ENCODE data around the gene PLEKHG2. TPM values are rescaled to one million over a fixed set of nuclear protein-coding genes. Genes with fewer than 3 reads are reported as not detected.
"Not testable (repeated sequence)": the region's sequence is repeated elsewhere in the genome, so short reads cannot be mapped to it uniquely, and the experiment has no call there.

The PLEKHG2 gene
- total RNA-seq, 2 donors from 2014 or later, result 13.7 to 28.0 TPM

DNA sequence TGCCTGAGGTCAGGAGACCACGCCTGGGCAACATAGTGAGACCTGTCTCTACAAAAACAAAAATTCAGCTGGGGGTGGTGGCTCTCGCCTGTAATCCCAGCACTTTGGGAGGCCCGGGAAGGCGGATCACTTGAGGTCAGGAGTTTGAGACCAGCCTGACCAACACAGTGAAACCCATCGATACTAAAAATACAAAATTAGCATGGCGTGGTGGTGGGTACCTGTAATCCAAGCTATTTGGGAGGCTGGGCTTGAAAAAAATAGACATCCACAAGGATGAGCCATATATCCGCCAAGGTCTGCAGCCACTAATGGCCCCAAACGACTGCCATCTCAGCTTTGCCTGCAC, 20.2 kb downstream of the PLEKHG2 start:
- ATAC-seq, result no peak
- no peak for DNase-seq
- intact Hi-C loops (cut with DNase I), result loop anchor here in 1 of 2 donors (2.0 kb wide), 1 partner anchor 16 kb away; no protein-coding TSS in a partner anchor

DNA sequence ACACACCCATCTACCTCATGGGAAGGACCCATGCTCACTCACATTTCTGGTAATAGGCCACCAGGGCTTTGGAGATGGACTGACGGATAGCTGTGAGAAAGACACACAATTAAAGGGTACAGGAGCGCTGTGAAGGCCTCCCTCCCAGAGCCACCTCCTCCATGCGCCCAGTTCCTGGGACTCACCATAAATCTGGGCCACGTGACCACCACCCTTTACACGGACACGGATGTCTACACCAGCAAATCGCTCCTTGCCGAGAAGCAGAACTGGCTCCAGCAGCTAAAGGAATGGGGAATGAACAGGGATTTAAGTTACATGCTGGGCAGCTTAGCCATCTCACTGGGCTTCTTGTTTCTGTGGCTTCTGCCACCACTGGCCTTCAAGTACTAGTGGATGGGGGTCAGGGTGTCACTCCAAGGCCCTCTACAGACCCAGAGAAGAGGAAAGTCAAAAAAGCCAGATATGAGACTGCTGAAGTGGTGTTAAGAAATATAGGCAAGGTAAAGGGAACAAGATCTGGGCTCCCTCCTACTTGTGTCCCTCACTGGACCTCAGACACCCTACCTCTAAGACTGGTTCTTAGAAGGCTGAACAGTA, 21.1 kb downstream of the PLEKHG2 start:
- intact Hi-C loops (cut with DNase I), result loop anchor here in 1 of 2 donors (2.0 kb wide), 1 partner anchor 17 kb away; no protein-coding TSS in a partner anchor
- DNase-seq, result no peak
- ATAC-seq, result no peak

- no peak for ATAC-seq
- DNase-seq, result no peak
- intact Hi-C loops (cut with DNase I), result no loop called here
Measured at GRCh38 chr19:39434123-39435076, 21.9 kb downstream of the PLEKHG2 start.

- intact Hi-C loops (cut with DNase I), result no loop called here
- ATAC-seq (peak; percentile 98 to 99), DNase-seq (peak; percentile 99)
Measured at GRCh38 chr19:39435499-39436349, 23.3 kb downstream of the PLEKHG2 start, which contains the start of gene RPS16. Gene RPS16, minus strand, starts transcription at chr19:39435949. Its CDS starts 54 bp downstream, at chr19:39435895.

DNA sequence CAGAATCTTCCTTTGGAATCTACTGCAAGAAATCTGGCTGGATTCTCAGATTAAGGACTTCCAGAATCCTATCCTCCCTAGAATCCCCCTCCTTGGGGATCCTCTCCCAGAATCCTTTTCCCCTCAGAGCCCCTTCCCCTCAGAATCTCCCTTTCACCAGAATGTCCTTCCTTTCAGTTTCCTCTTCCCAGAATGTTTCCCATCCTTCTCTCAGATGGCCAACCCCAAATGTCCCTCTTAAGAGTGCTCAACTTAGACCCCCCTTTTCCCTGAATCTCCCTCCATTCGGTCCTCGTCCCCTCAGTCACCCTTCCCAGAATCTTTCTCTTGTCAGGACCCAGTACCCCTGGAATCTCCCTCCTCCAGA, 23.9 kb downstream of the PLEKHG2 start:
- ATAC-seq (no peak), DNase-seq (no peak)
- intact Hi-C loops (cut with DNase I), result no loop called here

DNA sequence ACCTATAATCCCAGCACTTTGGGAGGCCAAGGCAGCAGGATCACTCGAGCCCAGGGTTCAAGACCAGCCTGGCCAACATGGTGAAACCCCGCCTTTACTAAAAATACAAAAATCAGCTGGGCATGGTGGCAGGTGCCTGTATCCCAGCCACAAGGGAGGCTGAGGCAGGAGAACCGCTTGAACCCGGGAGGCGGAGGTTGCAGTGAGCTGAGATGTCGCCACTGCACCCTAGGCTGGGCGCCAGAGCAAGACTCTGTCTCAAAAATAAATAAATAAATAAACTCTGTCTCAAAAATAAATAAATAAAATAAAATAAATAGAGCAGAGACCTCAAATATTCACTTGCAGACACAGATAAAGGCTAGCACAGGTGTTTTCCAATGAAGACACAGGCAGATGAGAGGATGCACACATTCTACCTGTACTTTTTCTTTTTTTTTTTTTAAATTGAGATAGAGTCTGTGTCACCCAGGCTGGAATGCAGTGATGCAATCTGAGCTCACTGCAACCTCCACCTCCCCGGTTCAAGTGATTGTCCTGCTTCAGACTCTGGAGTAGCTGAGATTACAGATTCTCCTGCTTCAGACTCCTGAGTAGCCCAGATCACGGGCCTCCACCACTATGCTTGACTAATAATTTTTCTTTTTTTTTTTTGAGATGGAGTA, 25.9 kb downstream of the PLEKHG2 start:
- DNase-seq, result no peak
- ATAC-seq, result no peak
- intact Hi-C loops (cut with DNase I), result no loop called here

- DNase-seq, result no peak
- peak; percentile 4 to 7 for ATAC-seq
- intact Hi-C loops (cut with DNase I), result loop anchor here in 1 of 2 donors (5.0 kb wide), 1 partner anchor 88 kb away; the partner anchor contains the start of gene EID2B
Measured at GRCh38 chr19:39444598-39445195, 32.2 kb downstream of the PLEKHG2 start.

- ATAC-seq, result peak; percentile 97 to 99
- intact Hi-C loops (cut with DNase I), result no loop called here
- peak; percentile 98 for DNase-seq
Measured at GRCh38 chr19:39445196-39446111, 33.0 kb downstream of the PLEKHG2 start, which contains the start of gene SUPT5H. Gene SUPT5H, plus strand, starts transcription at chr19:39445582. Its CDS starts 309 bp downstream, at chr19:39445891.

GRCh38 chr19:39446365-39447084, 34.1 kb downstream of the PLEKHG2 start:
- intact Hi-C loops (cut with DNase I), result no loop called here
- DNase-seq, result no peak
- ATAC-seq, result no peak

DNA sequence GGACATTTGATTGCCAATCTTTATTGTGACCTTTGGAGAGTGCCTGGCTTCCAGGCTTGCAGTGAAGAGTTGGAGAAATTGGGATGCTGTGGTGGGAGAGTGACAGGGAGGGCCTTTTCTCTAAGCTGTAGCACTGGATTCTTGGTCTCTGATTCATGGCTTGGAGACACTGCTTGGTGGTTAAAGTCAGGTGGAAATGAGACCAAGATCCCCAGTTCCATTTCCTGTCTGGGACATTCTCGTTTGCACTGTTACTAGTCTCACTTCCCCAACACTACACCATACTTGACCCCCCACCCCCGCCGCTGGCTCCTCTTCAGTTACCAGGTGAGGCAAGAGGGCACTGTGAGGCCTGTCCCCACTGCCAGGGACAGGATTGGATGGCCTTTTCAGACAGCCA, 35.8 kb downstream of the PLEKHG2 start:
- no peak for DNase-seq
- intact Hi-C loops (cut with DNase I), result no loop called here
- no peak for ATAC-seq

DNA sequence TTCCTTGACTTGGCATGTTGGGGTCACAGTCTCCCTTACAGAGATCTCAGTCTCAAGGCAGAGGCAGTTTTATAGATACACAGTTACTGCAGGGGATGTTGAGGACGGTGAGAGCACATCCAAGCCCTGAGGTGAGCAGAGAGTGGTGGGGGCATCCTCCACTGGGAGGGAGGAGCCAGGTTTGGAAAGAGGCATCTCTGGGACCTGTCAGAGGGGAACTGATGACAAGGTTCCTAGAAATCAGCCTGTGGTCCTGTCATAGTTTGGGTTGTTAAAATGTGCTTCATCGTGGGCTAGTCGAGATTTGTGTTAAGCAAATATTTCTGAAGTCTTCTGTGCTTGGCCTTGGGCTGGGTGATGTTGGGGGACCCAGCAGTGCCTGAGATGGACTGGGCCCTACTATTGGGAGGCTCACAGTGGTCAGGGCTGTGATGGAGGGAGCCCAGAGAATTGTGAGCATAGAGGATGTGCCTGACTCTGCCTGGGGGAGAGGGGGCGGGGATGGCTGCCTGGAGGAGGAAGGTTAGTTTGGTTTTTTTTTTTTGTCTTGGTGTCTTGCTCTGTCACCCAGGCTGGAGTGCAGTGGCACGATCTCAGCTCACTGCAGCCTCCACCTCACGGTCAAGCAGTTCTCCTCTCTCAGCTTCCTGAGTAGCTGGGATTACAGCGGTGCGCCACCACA, 36.8 kb downstream of the PLEKHG2 start:
- DNase-seq (no peak), ATAC-seq (no peak)
- intact Hi-C loops (cut with DNase I), result no loop called here

DNA sequence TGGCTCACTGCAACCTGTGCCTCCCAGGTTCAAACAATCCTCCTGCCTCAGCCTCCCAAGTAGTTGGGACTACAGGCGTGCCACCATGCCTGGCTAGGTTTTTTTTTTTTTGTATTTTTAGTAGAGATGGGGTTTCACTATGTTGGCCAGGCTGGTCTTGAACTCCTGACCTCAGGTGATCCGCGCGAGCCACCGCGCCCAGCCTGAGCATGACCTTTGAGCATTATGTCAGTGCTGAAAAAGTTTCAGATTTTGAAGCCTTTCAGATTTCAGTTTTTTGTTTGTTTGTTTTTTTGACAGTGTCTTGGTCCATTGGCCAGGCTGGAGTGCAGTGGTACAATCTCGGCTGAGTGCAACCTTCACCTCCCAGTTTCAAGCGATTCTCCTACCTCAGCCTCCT, 38.8 kb downstream of the PLEKHG2 start:
- intact Hi-C loops (cut with DNase I); DNase-seq; ATAC-seq: not testable (repeated sequence)

GRCh38 chr19:39463403-39463802, 50.9 kb downstream of the PLEKHG2 start:
- intact Hi-C loops (cut with DNase I), result no loop called here
- ATAC-seq (no peak), DNase-seq (no peak)

GRCh38 chr19:39465956-39466747, 53.7 kb downstream of the PLEKHG2 start:
- DNase-seq (no peak), ATAC-seq (no peak)
- intact Hi-C loops (cut with DNase I), result no loop called here

DNA sequence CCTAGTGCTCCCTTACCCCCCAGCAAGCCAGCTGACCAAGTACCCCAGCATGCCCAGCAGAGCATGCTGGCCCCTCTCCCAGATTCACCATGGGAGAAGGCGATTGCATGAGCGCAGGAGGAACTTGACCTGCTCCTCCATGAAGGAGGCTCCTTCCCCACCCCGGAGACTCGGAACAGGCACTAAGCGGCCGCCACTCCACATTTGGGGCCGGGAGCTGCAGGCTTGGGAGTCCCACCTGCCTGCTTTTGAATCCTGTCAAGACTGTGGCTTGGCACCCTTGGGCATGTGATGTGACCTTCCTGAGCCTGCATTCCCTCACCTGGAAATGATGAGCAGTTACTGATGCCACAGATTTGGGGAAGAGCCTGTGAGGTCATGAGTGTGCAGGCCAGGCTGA, 55.5 kb downstream of the PLEKHG2 start:
- ATAC-seq (no peak), DNase-seq (no peak)
- intact Hi-C loops (cut with DNase I), result no loop called here
